ENCODE measurements around the gene OXNAD1. TPM values are rescaled to one million over a fixed set of nuclear protein-coding genes. Genes with fewer than 3 reads are reported as not detected.

The OXNAD1 gene
- total and polyA plus RNA-seq, 10 of the 15 experiments (the other 5 are each of a cell fraction or from before 2014, with no cell fraction given), result 5.6 to 27.8 (median 16.2) TPM

- in situ Hi-C loops (cut with MboI), result no loop called here
- H3K9ac ChIP-seq (ENCODE audit: control insufficient read depth, insufficient read depth, low read length), result no peak overlapping the region
- intact Hi-C loops (cut with micrococcal nuclease; ENCODE audit: unreplicated experiment), result no loop called here
- ChIA-PET CTCF (interaction anchor here (0.7 to 1.1 kb wide), 2 partner anchors 14 to 40 kb away, joined by 3 read pairs; no protein-coding TSS in a partner anchor), SMC1A (ENCODE audit: uncharacterized antibody, unreplicated experiment) (interaction anchor here (0.7 to 1.6 kb wide), 9 partner anchors 8 to 269 kb away, joined by 3 to 7 read pairs (median 4); no protein-coding TSS in a partner anchor), POLR2A (interaction anchor here (1.4 kb wide), 1 partner anchor 13 kb away, joined by 6 read pairs; no protein-coding TSS in a partner anchor), RAD21 (ENCODE audit: unreplicated experiment) (interaction anchor here (1.3 kb wide), 1 partner anchor 42 kb away, joined by 5 read pairs; no protein-coding TSS in a partner anchor)
- ATAC-seq (no peak), DNase-seq (ENCODE audit: low read depth, low spot score) (no peak), FAIRE-seq (no peak)
- H4K20me1 ChIP-seq (ENCODE audit: control insufficient read depth, insufficient read depth), result no peaks in the 10 kb centered on the region
- H3K4me3 ChIP-seq, result no peak overlapping the region
- H3K36me3 ChIP-seq (ENCODE audit: control insufficient read depth in 2 of 2, insufficient read depth in 2 of 2, low read length in 1 of 2), result peaks cover 26 to 55% of the 10 kb centered on the region in 2 experiments
- no peaks in the 10 kb centered on the region for H3K27me3 ChIP-seq (replicated peaks in 1 of 2; ENCODE audit: control insufficient read depth in 2 of 2, insufficient read depth in 2 of 2, low read length in 1 of 2)
- H2AFZ ChIP-seq (ENCODE audit: control insufficient read depth, low read depth, low read length), result no peak overlapping the region
- H3K79me2 ChIP-seq (ENCODE audit: control insufficient read depth, insufficient read depth, low read length), result peaks cover 3% of the 10 kb centered on the region
- no peak overlapping the region for H3K4me2 ChIP-seq (ENCODE audit: control insufficient read depth, insufficient read depth)
- H3K9me3 ChIP-seq (replicated peaks; ENCODE audit: control insufficient read depth, insufficient read depth, low read length), result peaks cover 2% of the 10 kb centered on the region; the same call in 1 of the 3 replicates
- no peaks in the 10 kb centered on the region; the same call in 1 of the 2 replicates for H3K4me1 ChIP-seq (ENCODE audit: control insufficient read depth, insufficient read depth, low read length)
- 100% methylated on average over 1 of the region's 1 CpG for WGBS (ENCODE audit: insufficient coverage, insufficient replicate concordance, low lambda C conversion rate, missing lambda C conversion rate)
- no peak; the same call in 1 of the 2 replicates for TF ChIP-seq LARP7 (IDR thresholded peaks at IDR 0.05)
- H3K27ac ChIP-seq (ENCODE audit: control insufficient read depth, insufficient read depth), result no peak overlapping the region
- BruUV-seq (replicated peaks), result no TSS peak
Measured at GRCh38 chr3:16332904-16333426, 68.0 kb downstream of the OXNAD1 start.

- DNase-seq (ENCODE audit: low read depth, low spot score) (no peak), FAIRE-seq (no peak), ATAC-seq (no peak)
- no TSS peak for BruUV-seq (replicated peaks)
- in situ Hi-C loops (cut with MboI) (no loop called here), intact Hi-C loops (cut with micrococcal nuclease; ENCODE audit: unreplicated experiment) (no loop called here)
- H4K20me1 ChIP-seq (ENCODE audit: control insufficient read depth, insufficient read depth), result no peaks in the 10 kb centered on the region
- H3K36me3 ChIP-seq (ENCODE audit: control insufficient read depth in 2 of 2, insufficient read depth in 2 of 2, low read length in 1 of 2), result peaks cover 20 to 51% of the 10 kb centered on the region in 2 experiments
- peaks cover 8% of the 10 kb centered on the region for H3K79me2 ChIP-seq (ENCODE audit: control insufficient read depth, insufficient read depth, low read length)
- H3K27ac ChIP-seq (ENCODE audit: control insufficient read depth, insufficient read depth), result no peak overlapping the region
- no peak overlapping the region for H2AFZ ChIP-seq (ENCODE audit: control insufficient read depth, low read depth, low read length)
- ChIA-PET RAD21 (ENCODE audit: unreplicated experiment) (no interaction called here), CTCF (interaction anchor here (1.1 to 1.7 kb wide), 3 partner anchors 16 to 67 kb away, joined by 3 to 6 read pairs (median 4); no protein-coding TSS in a partner anchor), POLR2A (interaction anchor here (0.6 kb wide), 1 partner anchor 53 kb away, joined by 3 read pairs; no protein-coding TSS in a partner anchor), SMC1A (ENCODE audit: uncharacterized antibody, unreplicated experiment) (no interaction called here)
- peaks cover 12% of the 10 kb centered on the region for H3K4me1 ChIP-seq (ENCODE audit: control insufficient read depth, insufficient read depth, low read length)
- no peaks in the 10 kb centered on the region for H3K27me3 ChIP-seq (replicated peaks in 1 of 2; ENCODE audit: control insufficient read depth in 2 of 2, insufficient read depth in 2 of 2, low read length in 1 of 2)
- no peak overlapping the region for H3K4me3 ChIP-seq
- peaks cover 2% of the 10 kb centered on the region; the same call in 1 of the 3 replicates for H3K9me3 ChIP-seq (replicated peaks; ENCODE audit: control insufficient read depth, insufficient read depth, low read length)
- 39% methylated on average over 4 of the region's 4 CpGs for WGBS (ENCODE audit: insufficient coverage, insufficient replicate concordance, low lambda C conversion rate, missing lambda C conversion rate)
- no peak overlapping the region for H3K4me2 ChIP-seq (ENCODE audit: control insufficient read depth, insufficient read depth)
- TF ChIP-seq TBL1XR1 (IDR thresholded peaks at IDR 0.05; ENCODE audit: low read depth, low read length) (no peak), YBX1 (IDR thresholded peaks at IDR 0.05) (no peak), CBFB (IDR thresholded peaks at IDR 0.05; ENCODE audit: low read depth) (no peak), CHD1 (IDR thresholded peaks at IDR 0.05; ENCODE audit: low read depth, low read length) (no peak)
- H3K9ac ChIP-seq (ENCODE audit: control insufficient read depth, insufficient read depth, low read length), result no peak overlapping the region
Measured at GRCh38 chr3:16334909-16335308, 69.9 kb downstream of the OXNAD1 start.
